Measurements from ENCODE around the gene KRTAP2-1. TPM values are rescaled to one million over a fixed set of nuclear protein-coding genes. Genes with fewer than 3 reads are reported as not detected.

The KRTAP2-1 gene
- total and polyA plus RNA-seq, 2 of the 13 experiments (the other 11 are each of a cell fraction or from before 2014, with no cell fraction given): not detected

DNA sequence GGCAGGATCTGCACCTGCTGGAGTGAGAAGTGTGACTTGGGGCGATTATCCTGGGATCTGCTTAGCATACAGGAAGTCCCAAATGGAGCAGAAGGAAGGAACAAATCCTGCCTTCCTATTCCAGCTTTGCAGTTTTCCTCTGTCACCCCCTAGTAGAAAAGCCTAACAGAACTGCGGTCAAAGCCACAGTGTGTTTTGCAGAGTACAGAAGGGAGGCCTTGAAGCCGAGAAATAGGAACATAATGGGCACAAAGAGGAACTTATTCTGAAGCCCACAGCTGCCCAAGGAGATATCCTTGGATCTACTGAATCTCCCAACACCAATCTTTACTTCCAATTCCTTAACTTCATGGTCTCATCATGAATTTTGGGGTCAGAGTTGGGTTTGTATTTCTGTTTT is 28.6 kb downstream of the KRTAP2-1 start:
- H3K27me3 ChIP-seq (ENCODE audit: control insufficient read depth in 1 of 2, insufficient read depth in 2 of 2, low read length in 2 of 2): no peaks in the 10 kb centered on the region
- H3K4me2 ChIP-seq (ENCODE audit: low read depth, low read length): no peak overlapping the region
- DNase-seq (ENCODE audit: low spot score): no peak
- no peaks in the 10 kb centered on the region for H3K36me3 ChIP-seq (replicated peaks in 1 of 2; ENCODE audit: control insufficient read depth in 1 of 2, insufficient read depth in 2 of 2, low read length in 2 of 2)
- H3K9me3 ChIP-seq (ENCODE audit: low read length): no peaks in the 10 kb centered on the region; the same call in 1 of the 2 replicates
- H3K79me2 ChIP-seq (ENCODE audit: insufficient read depth, low read length): no peaks in the 10 kb centered on the region
- ChIA-PET CTCF (ENCODE audit: low intra/inter-chr PET ratio, low total read pairs) (no interaction called here), POLR2A (interaction anchor here (1.1 kb wide), 1 partner anchor 61 kb away, joined by 4 read pairs; no protein-coding TSS in a partner anchor)
- H3K9ac ChIP-seq (ENCODE audit: insufficient read depth, low read depth, low read length): no peak overlapping the region
- no peaks in the 10 kb centered on the region for H4K20me1 ChIP-seq (ENCODE audit: insufficient read depth, low read length)
- WGBS (ENCODE audit: low lambda C conversion rate): 94% methylated on average over 3 of the region's 3 CpGs
- intact Hi-C loops (cut with micrococcal nuclease; ENCODE audit: unreplicated experiment) (no loop called here), in situ Hi-C loops (cut with HindIII; ENCODE audit: extremely low pct_ligation_motif_present, low pct_unique_long_range_greater_than_20kb) (no loop called here)
- FAIRE-seq: no peak
- no peak overlapping the region for H3K27ac ChIP-seq (ENCODE audit: extremely low read length, insufficient read depth, low read length)
- TF ChIP-seq FOXJ3 (CRISPR knock-in tag; IDR thresholded peaks at IDR 0.05; ENCODE audit: borderline replicate concordance) (no peak), ZNF460 (CRISPR knock-in tag; IDR thresholded peaks at IDR 0.05; ENCODE audit: borderline replicate concordance) (no peak)
- TF ChIP-seq, protein P1, sequence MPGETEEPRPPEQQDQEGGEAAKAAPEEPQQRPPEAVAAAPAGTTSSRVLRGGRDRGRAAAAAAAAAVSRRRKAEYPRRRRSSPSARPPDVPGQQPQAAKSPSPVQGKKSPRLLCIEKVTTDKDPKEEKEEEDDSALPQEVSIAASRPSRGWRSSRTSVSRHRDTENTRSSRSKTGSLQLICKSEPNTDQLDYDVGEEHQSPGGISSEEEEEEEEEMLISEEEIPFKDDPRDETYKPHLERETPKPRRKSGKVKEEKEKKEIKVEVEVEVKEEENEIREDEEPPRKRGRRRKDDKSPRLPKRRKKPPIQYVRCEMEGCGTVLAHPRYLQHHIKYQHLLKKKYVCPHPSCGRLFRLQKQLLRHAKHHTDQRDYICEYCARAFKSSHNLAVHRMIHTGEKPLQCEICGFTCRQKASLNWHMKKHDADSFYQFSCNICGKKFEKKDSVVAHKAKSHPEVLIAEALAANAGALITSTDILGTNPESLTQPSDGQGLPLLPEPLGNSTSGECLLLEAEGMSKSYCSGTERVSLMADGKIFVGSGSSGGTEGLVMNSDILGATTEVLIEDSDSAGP (CRISPR knock-in tag; IDR thresholded peaks at IDR 0.05; ENCODE audit: borderline replicate concordance): no peak
- no peak overlapping the region for H3K4me3 ChIP-seq (replicated peaks in 1 of 3; ENCODE audit: insufficient read depth in 1 of 3, low read depth in 2 of 3, low read length in 3 of 3)
- peaks cover 36% of the 10 kb centered on the region for H3K4me1 ChIP-seq (ENCODE audit: insufficient read depth, low read length)
- peak overlapping the region; percentile 32 for H2AFZ ChIP-seq (ENCODE audit: low read length)
- BruUV-seq (replicated peaks): no TSS peak
- ATAC-seq: no peak

DNA sequence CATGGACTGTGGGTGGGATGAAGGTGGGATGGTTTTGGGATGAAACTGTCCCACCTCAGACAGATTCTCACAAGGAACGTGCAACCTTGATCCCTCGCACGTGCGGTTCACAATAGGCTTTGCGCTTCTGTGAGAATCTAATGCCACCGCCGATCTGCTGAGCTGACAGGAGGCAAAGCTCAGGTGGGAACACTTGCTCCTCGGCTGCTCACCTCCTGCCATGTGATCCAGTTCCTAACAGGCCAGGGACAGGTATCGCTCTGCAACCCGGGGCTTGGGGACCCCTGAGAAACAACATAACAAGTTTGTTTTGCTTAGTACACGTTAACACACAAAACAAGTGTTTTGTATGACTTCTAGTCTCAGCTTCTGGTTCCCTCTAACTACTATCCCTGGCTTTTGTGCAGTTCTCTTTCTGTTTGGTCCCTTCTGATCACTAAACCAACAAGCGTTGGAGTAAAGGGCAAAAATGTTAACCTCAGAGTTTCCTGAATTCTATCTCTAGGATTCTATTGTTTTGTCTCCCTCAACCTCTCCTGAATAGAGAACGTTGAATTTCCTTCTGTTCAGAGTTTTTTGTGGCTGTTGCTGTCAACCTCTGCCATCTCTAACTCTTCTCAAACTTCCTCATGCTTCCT is 30.4 kb downstream of the KRTAP2-1 start:
- ChIA-PET CTCF (ENCODE audit: low intra/inter-chr PET ratio, low total read pairs) (no interaction called here), POLR2A (no interaction called here)
- in situ Hi-C loops (cut with HindIII; ENCODE audit: extremely low pct_ligation_motif_present, low pct_unique_long_range_greater_than_20kb) (no loop called here), intact Hi-C loops (cut with micrococcal nuclease; ENCODE audit: unreplicated experiment) (no loop called here)
- H3K9ac ChIP-seq (ENCODE audit: insufficient read depth, low read depth, low read length): peak overlapping the region; percentile 45; the same call in 1 of the 2 replicates
- ATAC-seq: peak; percentile 80
- WGBS (ENCODE audit: low lambda C conversion rate): 49% methylated on average over 13 of the region's 13 CpGs
- FAIRE-seq: no peak
- no peak overlapping the region; a peak in 1 of 6 replicates for H3K4me3 ChIP-seq (replicated peaks in 1 of 3; ENCODE audit: insufficient read depth in 1 of 3, low read depth in 2 of 3, low read length in 3 of 3)
- no peaks in the 10 kb centered on the region for H3K79me2 ChIP-seq (ENCODE audit: insufficient read depth, low read length)
- BruUV-seq (replicated peaks): no TSS peak
- H4K20me1 ChIP-seq (ENCODE audit: insufficient read depth, low read length): no peaks in the 10 kb centered on the region
- DNase-seq (ENCODE audit: low spot score): peak; percentile 72
- no peaks in the 10 kb centered on the region for H3K36me3 ChIP-seq (replicated peaks in 1 of 2; ENCODE audit: control insufficient read depth in 1 of 2, insufficient read depth in 2 of 2, low read length in 2 of 2)
- no peaks in the 10 kb centered on the region; the same call in 1 of the 2 replicates for H3K9me3 ChIP-seq (ENCODE audit: low read length)
- H3K4me2 ChIP-seq (ENCODE audit: low read depth, low read length): peak overlapping the region; percentile 59
- peak overlapping the region; percentile 19 for H3K27ac ChIP-seq (ENCODE audit: extremely low read length, insufficient read depth, low read length)
- H3K4me1 ChIP-seq (ENCODE audit: insufficient read depth, low read length): peaks cover 43% of the 10 kb centered on the region
- peak overlapping the region; percentile 70 for H2AFZ ChIP-seq (ENCODE audit: low read length)
- H3K27me3 ChIP-seq (ENCODE audit: control insufficient read depth in 1 of 2, insufficient read depth in 2 of 2, low read length in 2 of 2): no peaks in the 10 kb centered on the region
- TF ChIP-seq MIER3 (CRISPR knock-in tag; IDR thresholded peaks at IDR 0.05; ENCODE audit: borderline replicate concordance): 0 out of 2 replicates have a peak, but pooled peaks have one; percentile 15
- TF ChIP-seq, protein P2, sequence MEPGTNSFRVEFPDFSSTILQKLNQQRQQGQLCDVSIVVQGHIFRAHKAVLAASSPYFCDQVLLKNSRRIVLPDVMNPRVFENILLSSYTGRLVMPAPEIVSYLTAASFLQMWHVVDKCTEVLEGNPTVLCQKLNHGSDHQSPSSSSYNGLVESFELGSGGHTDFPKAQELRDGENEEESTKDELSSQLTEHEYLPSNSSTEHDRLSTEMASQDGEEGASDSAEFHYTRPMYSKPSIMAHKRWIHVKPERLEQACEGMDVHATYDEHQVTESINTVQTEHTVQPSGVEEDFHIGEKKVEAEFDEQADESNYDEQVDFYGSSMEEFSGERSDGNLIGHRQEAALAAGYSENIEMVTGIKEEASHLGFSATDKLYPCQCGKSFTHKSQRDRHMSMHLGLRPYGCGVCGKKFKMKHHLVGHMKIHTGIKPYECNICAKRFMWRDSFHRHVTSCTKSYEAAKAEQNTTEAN (CRISPR knock-in tag; conservative IDR thresholded peaks at IDR 0.05): no peak
- TF ChIP-seq ZNF839 (CRISPR knock-in tag; IDR thresholded peaks at IDR 0.05; ENCODE audit: borderline replicate concordance): no peak
- no peak for TF ChIP-seq FOXA1 (IDR thresholded peaks at IDR 0.05)
- TF ChIP-seq FOXA1 (CRISPR knock-in tag; IDR thresholded peaks at IDR 0.05): peak; percentile 43; the same call in 1 of the 2 replicates
- TF ChIP-seq BCL6 (CRISPR knock-in tag; IDR thresholded peaks at IDR 0.05): peak; percentile 57; the same call in 1 of the 2 replicates
- TF ChIP-seq, protein P3, sequence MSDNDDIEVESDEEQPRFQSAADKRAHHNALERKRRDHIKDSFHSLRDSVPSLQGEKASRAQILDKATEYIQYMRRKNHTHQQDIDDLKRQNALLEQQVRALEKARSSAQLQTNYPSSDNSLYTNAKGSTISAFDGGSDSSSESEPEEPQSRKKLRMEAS (IDR thresholded peaks at IDR 0.05): 0 out of 2 replicates have a peak, but pooled peaks have one; percentile 34
- TF ChIP-seq ELF3 (CRISPR knock-in tag; IDR thresholded peaks at IDR 0.05): peak; percentile 23; the same call in 1 of the 2 replicates
- TF ChIP-seq, protein P4, sequence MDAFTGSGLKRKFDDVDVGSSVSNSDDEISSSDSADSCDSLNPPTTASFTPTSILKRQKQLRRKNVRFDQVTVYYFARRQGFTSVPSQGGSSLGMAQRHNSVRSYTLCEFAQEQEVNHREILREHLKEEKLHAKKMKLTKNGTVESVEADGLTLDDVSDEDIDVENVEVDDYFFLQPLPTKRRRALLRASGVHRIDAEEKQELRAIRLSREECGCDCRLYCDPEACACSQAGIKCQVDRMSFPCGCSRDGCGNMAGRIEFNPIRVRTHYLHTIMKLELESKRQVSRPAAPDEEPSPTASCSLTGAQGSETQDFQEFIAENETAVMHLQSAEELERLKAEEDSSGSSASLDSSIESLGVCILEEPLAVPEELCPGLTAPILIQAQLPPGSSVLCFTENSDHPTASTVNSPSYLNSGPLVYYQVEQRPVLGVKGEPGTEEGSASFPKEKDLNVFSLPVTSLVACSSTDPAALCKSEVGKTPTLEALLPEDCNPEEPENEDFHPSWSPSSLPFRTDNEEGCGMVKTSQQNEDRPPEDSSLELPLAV (CRISPR knock-in tag; conservative IDR thresholded peaks at IDR 0.05; ENCODE audit: low read depth): no peak

All from HepG2 (cell line).